Left hindlimb (tissue), 1 donor: ENCODE data around the gene SLC22A5.
"Not testable (repeated sequence)": the region's sequence is repeated elsewhere in the genome, so short reads cannot be mapped to it uniquely, and the experiment has no call there.

ENCODE experiments used
- DNase-seq: peaks from one replicate; pipeline ENCODE4 v3.0.0-alpha.2; 2018

Gene SLC22A5

GRCh38 chr5:132389051-132389331 lies 19.5 kb downstream of the SLC22A5 start:
- DNase-seq, result no peak

GRCh38 chr5:132389585-132390286 lies 20.2 kb downstream of the SLC22A5 start:
- DNase-seq, result no peak

- no peak for DNase-seq
Measured at GRCh38 chr5:132391247-132391646, 21.7 kb downstream of the SLC22A5 start.

- no peak for DNase-seq
Measured at GRCh38 chr5:132391870-132392269, 22.4 kb downstream of the SLC22A5 start.

- DNase-seq, result no peak
Measured at GRCh38 chr5:132392411-132392810, 22.9 kb downstream of the SLC22A5 start.

GRCh38 chr5:132392978-132393825 lies 23.7 kb downstream of the SLC22A5 start:
- DNase-seq, result no peak

GRCh38 chr5:132394667-132395259 lies 25.3 kb downstream of the SLC22A5 start:
- DNase-seq, result no peak

GRCh38 chr5:132396589-132397031 lies 27.1 kb downstream of the SLC22A5 start:
- no peak for DNase-seq

GRCh38 chr5:132397224-132397623 lies 27.7 kb downstream of the SLC22A5 start:
- no peak for DNase-seq

- not testable (repeated sequence) for DNase-seq
Measured at GRCh38 chr5:132397936-132398675, 28.6 kb downstream of the SLC22A5 start.

- DNase-seq, result not testable (repeated sequence)
Measured at GRCh38 chr5:132404041-132404440, 34.5 kb downstream of the SLC22A5 start.

GRCh38 chr5:132405646-132406045 lies 36.1 kb downstream of the SLC22A5 start:
- DNase-seq, result no peak

- no peak for DNase-seq
Measured at GRCh38 chr5:132406144-132406783, 36.8 kb downstream of the SLC22A5 start.

- DNase-seq, result no peak
Measured at GRCh38 chr5:132407970-132408369, 38.5 kb downstream of the SLC22A5 start.

GRCh38 chr5:132408456-132408855 lies 38.9 kb downstream of the SLC22A5 start:
- DNase-seq, result no peak

- no peak for DNase-seq
Measured at GRCh38 chr5:132408965-132409364, 39.5 kb downstream of the SLC22A5 start.

GRCh38 chr5:132410451-132411303 lies 41.2 kb downstream of the SLC22A5 start:
- DNase-seq, result peak; percentile 83

- no peak for DNase-seq
Measured at GRCh38 chr5:132411304-132412013, 41.9 kb downstream of the SLC22A5 start.

- DNase-seq, result no peak
Measured at GRCh38 chr5:132413567-132413966, 44.1 kb downstream of the SLC22A5 start.

- no peak for DNase-seq
Measured at GRCh38 chr5:132414634-132415378, 45.3 kb downstream of the SLC22A5 start.
